Measurements from ENCODE around the gene POMT1. TPM values are rescaled to one million over a fixed set of nuclear protein-coding genes. Genes with fewer than 3 reads are reported as not detected.
A peak's percentile ranks its signal among the peaks of the same experiment; 100 is the strongest.

Gene POMT1
- total RNA-seq, 1 donor from 2014 or later = 27.4 TPM

DNA sequence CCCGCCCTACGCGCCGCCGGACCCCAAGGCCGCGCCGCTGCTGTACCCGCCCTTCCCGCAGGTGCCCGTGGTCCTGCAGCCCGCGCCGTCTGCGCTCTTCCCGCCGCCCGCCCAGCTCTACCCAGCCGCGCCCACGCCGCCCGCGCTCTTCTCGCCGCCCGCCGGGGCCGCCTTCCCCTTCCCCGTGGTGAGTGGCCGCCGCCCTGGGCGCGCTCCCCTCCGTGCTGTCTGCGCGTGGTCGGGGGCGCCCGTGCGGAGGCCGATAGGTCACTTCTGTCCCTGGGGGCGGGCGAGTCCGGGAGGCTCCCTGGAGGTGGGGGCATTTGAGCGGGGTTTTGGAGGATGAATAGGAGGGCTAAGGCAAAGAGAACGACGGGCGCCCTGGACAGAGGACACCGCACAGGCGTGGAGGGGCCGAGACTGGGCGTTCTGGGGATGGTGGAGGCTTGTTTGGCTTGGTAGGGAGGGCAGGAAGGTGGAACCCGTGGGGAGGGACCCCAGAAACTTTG lies 52.2 kb downstream of the POMT1 start:
- DNase-seq = no peak

DNA sequence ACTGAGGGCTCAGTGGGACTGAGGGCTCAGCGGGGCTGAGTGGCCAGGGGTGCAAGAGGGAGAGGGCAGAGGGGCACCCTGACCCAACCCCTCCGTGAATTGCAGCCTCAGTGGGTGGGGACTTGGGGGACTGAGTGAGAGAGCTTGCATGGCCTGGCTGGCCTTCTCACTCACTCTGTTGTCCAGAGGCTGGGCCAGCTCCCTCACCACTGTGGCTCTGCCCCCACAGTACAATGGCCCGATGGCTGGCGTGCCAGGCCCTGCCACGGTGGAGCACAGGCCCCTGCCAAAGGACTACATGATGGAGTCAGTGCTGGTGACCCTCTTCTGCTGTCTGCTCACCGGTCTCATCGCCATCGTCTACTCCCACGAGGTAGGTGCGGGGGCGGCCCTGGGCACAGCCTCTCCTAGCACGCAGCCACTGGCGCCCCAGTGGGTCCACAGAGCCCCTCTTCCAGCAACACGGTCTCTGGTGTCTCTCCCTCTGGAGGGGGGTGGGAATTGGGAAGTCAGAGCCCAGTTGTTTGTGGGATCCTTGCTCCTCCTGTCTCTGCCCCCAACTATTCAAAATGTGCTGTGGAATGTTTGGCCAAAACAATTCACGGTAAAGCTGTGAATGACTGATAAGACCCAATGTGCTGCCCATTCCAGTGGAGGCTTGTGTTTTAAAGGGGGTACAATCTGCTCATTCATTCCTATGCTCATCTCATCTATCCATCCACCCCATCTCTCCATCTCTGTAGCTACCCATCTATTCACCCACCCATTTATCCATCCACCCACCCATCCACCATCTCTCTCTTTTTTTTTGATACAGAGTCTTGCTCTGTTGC lies 53.3 kb downstream of the POMT1 start:
- no peak for DNase-seq

DNA sequence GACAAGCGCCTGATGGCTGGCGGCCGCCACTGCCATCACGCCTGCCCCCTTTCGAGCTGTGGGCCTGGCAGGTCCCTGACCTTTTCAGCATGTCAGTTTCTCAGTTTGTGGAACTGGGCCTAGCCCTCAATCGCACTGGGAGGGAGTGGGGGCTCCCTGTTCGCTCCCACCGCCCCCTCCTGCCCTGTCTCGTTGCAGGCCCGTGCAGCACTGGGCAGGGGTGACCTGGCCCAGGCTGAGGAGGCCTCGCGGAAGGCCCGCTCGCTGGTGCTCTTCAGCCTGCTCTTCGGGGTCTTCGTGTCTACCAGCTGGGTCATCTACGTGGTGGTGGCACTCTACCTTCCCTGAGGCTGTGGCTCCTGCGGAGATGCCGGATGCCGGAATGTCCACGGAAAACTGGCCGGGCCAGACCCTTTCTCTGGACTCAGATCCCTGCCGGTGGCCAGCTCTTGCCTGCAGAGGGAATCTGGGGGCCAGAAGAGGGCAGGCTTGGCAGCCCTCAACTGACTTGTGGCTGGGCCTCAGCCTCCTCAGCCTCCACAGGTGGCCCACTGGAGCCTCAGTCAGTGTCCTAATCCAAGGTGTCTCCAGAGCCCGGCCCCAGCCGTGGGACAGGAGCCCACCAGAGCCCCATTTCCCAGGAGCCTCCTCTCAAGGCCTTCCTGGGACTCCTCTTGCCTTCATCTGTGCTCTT lies 55.3 kb downstream of the POMT1 start:
- DNase-seq = no peak

DNA sequence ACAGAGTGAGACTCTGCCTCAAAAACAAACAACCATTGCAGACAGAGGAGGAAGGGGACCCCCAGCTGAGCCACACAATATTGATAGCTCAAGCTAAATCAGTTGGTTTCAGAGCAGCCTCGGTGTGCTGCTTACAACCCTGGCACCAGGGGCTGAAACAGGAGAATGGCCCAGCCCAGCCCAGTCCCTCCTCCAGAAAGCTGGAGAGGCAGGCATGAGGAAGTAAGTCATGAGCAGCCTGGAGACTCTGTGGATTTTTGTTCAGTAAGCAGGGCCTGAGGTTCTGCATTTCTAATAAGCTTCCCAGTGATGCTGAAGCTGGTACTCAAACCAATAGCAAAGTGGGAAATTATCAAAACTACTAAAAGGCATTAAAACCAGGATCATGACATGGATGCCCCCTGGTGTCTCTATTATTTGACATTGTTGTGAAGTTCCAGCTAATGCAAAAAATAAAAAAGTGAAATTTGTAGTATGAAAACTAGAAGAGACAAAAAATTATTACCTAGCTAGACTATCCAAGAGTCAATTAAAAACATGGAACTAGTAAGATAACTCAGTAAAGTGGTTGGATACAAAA lies 56.8 kb downstream of the POMT1 start:
- DNase-seq = no peak

DNA sequence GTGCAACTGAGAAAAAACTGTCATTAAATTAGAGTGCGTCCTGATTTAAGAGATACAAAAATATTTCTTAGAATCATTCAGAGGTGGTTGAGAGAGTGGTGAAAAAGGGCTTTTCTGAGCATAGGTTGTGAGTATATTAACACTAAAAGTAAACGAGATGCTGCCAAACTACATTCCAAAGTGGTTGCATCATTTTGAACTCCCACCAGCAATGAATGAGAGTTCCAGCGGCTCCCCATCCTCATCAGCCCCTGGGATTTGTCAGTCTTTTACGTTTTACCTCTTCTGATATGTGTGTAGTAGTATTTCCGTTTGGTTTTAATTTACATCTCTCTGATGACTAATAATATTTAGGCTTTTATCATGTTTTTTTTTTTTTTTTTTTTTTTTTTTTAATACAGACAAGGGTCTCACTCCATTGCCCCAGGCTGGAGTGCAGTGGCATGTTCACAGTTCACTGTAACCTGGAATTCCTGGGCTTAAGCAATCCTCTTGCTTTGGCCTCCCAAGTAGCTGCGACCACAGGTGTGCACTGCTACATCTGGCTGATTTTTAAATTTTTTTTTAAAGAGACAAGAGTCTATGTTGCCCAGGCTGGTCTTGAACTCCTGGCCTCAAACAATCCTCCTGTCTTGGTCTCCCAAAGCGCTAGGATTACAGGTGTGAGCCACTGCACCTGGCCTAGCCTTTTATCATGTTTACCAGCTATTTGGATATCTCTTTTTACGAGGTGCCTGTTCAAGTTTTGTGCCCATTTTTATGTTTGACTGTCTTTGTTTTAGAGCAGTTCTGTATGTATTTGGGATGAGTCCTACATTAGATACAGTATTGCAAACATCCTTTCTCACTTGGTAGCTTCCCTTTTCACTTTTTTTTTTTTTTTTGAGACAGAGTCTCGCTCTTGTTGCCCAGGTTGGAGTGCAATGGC lies 59.6 kb downstream of the POMT1 start:
- no peak for DNase-seq

DNA sequence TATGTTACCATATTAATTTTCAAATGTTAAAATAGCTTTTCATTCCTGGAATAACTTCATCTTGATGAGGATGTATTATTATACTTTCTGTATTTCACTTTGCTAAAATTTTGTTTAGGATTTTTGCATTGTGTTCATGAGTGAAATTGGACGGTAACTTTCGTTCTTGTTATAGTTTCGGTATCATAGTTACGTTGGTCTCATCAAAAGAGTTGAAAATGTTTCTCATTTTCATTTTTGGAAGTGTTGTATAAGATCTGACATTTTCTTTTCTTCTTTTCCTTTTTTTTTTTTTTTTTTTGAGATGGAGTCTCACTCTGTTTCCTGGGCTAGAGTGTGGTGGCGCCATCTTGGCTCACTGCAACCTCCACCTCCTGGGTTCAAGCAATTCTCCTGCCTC lies 62.7 kb downstream of the POMT1 start:
- DNase-seq = no peak

DNA sequence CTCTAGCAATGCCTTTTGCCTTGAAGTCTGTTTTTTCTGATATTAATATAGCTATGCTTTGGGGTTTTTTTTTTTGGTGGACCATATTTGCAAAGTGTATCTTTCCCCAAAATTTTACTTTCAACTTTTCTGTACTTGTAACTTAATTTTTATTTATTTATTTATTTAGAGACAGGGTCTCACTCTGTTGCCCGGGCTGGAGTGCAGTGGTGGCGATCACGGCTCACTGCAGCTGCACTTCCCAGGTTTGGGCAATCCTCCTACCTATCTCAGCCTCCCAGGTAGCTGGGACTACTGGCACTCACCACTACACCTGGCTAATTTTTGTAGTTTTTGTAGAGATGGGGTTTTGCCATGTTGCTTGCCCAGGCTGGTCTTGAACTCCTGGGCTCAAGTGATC lies 63.4 kb downstream of the POMT1 start:
- DNase-seq = no peak

DNA sequence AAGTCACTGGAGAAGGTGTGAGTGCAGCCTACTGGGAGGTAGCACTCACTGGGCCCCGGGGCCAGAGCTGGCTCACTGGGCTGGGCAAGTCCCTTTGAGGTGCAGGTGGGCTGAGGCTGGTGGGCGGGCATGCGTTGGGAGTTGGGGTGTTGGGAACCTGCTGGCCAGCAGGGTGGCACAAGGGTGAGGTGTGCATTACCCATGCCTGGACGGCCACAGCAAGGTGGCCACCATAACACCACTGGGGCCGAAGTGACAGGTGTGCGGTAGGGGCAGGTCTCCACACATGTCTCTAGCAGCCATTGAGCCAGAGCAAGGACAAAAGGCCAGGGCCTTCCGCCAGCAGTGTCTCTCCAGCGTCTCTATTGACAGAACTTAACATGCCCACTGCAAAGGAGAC lies 65.2 kb downstream of the POMT1 start:
- no peak for DNase-seq

Small RNA genes within 50 kb of the gene (small RNA-seq; reads per million reads assigned to genes)
- gene SNORD62A (ENCODE audit: low replicate concordance) (0.35 reads per million, percentile 60 among the genes with 10 or more reads in this experiment), gene SNORD62B (ENCODE audit: low replicate concordance) (0.15 reads per million)

Other genes starting within 250 kb of the POMT1 start
- 16.7 TPM for gene FAM78A, start 226.4 kb upstream of the POMT1 start, total RNA-seq
- gene PLPP7, start 213.2 kb upstream of the POMT1 start, total RNA-seq = 81.3 TPM
- gene PRRC2B, start 108.8 kb upstream of the POMT1 start, total RNA-seq = 111 TPM
- 19.6 TPM for gene UCK1, start 28.3 kb downstream of the POMT1 start, total RNA-seq
- not detected for gene PRRT1B, start 42.6 kb downstream of the POMT1 start, total RNA-seq
- gene RAPGEF1, start 237.2 kb downstream of the POMT1 start, total RNA-seq = 58.1 TPM